Uterus (tissue), 4 donors: ENCODE measurements around the gene LPGAT1. TPM values are rescaled to one million over a fixed set of nuclear protein-coding genes. Genes with fewer than 3 reads are reported as not detected.
"Not testable (repeated sequence)": the region's sequence is repeated elsewhere in the genome, so short reads cannot be mapped to it uniquely, and the experiment has no call there.

Source experiments
- DNase-seq, 2 donors: peaks; one replicate each; pipeline ENCODE4 v3.0.0-alpha.2; 2019 to 2020
- H3K27ac ChIP-seq, 2 donors: fragments of 200-600 bp; sonication (generic); 1 replicate in 1 of 2; 2 replicates in 1 of 2; pipeline ENCODE4 v1.5.1; 2016 to 2018
- H3K27me3 ChIP-seq, 2 donors: fragments of 200-600 bp; sonication (generic); one replicate each; pipeline ENCODE4 v1.5.1; 2018 to 2019; ENCODE audit warnings: control low read depth in 1 of 2
- H3K36me3 ChIP-seq, 2 donors: fragments of 200-600 bp; sonication (generic); one replicate each; pipeline ENCODE4 v1.5.1; 2019; ENCODE audit warnings: control low read depth in 1 of 2
- H3K4me1 ChIP-seq, 2 donors: fragments of 200-600 bp; sonication (generic); one replicate each; pipeline ENCODE4 v1.5.1; 2018 to 2019; ENCODE audit warnings: control low read depth in 1 of 2
- H3K4me3 ChIP-seq, 2 donors: fragments of 200-600 bp; sonication (generic); 1 replicate in 1 of 2; 2 replicates in 1 of 2; pipeline ENCODE4 v1.5.1; 2018 to 2019; ENCODE audit warnings: mild to moderate bottlenecking in 1 of 2
- H3K9me3 ChIP-seq, 2 donors: fragments of 200-600 bp; sonication (generic); one replicate each; pipeline ENCODE4 v1.5.1; 2019; ENCODE audit warnings: control low read depth in 1 of 2
- CTCF ChIP-seq, 4 experiments: fragments of 200-600 bp in 2 of 4; fragments of 450-650 bp in 2 of 4; sonication (generic) in 2 of 4; IDR thresholded peaks; one replicate each; pipeline ENCODE4 v1.5.1; 2016 to 2019; ENCODE audit warnings: antibody characterized with exemption in 4 of 4, mild to moderate bottlenecking in 2 of 4, moderate library complexity in 1 of 4
- POLR2A ChIP-seq, 2 donors: fragments of 450-650 bp; IDR thresholded peaks; one replicate each; pipeline ENCODE4 v1.6.1; 2016; ENCODE audit warnings: antibody characterized with exemption in 2 of 2, mild to moderate bottlenecking in 1 of 2, moderate library complexity in 1 of 2
- intact Hi-C: fragments of 100-400 bp; cut with DNase I; formaldehyde crosslinking; loops from one replicate; pipeline ENCODE4 v1.15.1; 2023; ENCODE audit warnings: low total_unique reads
- total RNA-seq, 4 donors: library from RNA; depleted of rRNA in 3 of 4; stranded (reverse); fragments of >200 nt in 3 of 4; gene quantifications; one replicate each; pipeline versions ENCODE4 v1.1.0 to v1.2.4, GENCODE V29; 2014 to 2023
- donor health status: DM: yes; HTN: yes; CAD: no.

Gene LPGAT1
- total RNA-seq, 4 donors from 2014 or later: 12.9 to 50.3 (median 36.6) TPM

- no peaks in the 10 kb centered on the region for H3K36me3 ChIP-seq
- no peak overlapping the region for H3K4me3 ChIP-seq
- H3K4me1 ChIP-seq: no peaks in the 10 kb centered on the region
- intact Hi-C loops: no loop called here
- TF ChIP-seq CTCF (IDR thresholded peaks at IDR 0.05) (no peak), POLR2A (IDR thresholded peaks at IDR 0.05) (no peak)
- H3K9me3 ChIP-seq: no peaks in the 10 kb centered on the region
- H3K27me3 ChIP-seq: no peaks in the 10 kb centered on the region
- H3K27ac ChIP-seq: no peak overlapping the region
- DNase-seq: no peak
Measured at GRCh38 chr1:211874521-211875347, 44.2 kb upstream of the LPGAT1 start.

- H3K36me3 ChIP-seq, H3K4me1 ChIP-seq, H3K27ac ChIP-seq, H3K9me3 ChIP-seq, H3K27me3 ChIP-seq, DNase-seq, H3K4me3 ChIP-seq, intact Hi-C loops: not testable (repeated sequence)
Measured at GRCh38 chr1:211873731-211874130, 43.2 kb upstream of the LPGAT1 start.

- TF ChIP-seq POLR2A (IDR thresholded peaks at IDR 0.05) (no peak), CTCF (IDR thresholded peaks at IDR 0.05) (no peak)
- intact Hi-C loops: no loop called here
- no peaks in the 10 kb centered on the region for H3K4me1 ChIP-seq
Measured at GRCh38 chr1:211870156-211870555, 39.6 kb upstream of the LPGAT1 start.

GRCh38 chr1:211865180-211865579 is 34.6 kb upstream of the LPGAT1 start:
- intact Hi-C loops: no loop called here
- Histone ChIP-seq H3K27me3 (no peaks in the 10 kb centered on the region), H3K27ac (no peak overlapping the region), H3K9me3 (no peaks in the 10 kb centered on the region), H3K4me1 (no peaks in the 10 kb centered on the region), H3K4me3 (no peak overlapping the region), H3K36me3 (no peaks in the 10 kb centered on the region)
- no peak for DNase-seq
- TF ChIP-seq POLR2A (IDR thresholded peaks at IDR 0.05) (no peak), CTCF (IDR thresholded peaks at IDR 0.05) (no peak)

More at GRCh38 chr1:211870156-211870555, 39.6 kb upstream of the LPGAT1 start:
- Histone ChIP-seq H3K9me3 (no peaks in the 10 kb centered on the region), H3K36me3 (no peaks in the 10 kb centered on the region), H3K27me3 (no peaks in the 10 kb centered on the region), H3K27ac (no peak overlapping the region), H3K4me3 (no peak overlapping the region)
- no peak for DNase-seq

- Histone ChIP-seq H3K27me3 (no peaks in the 10 kb centered on the region), H3K4me1 (no peaks in the 10 kb centered on the region), H3K36me3 (no peaks in the 10 kb centered on the region), H3K27ac (no peak overlapping the region), H3K4me3 (no peak overlapping the region), H3K9me3 (no peaks in the 10 kb centered on the region)
- TF ChIP-seq CTCF (IDR thresholded peaks at IDR 0.05) (no peak), POLR2A (IDR thresholded peaks at IDR 0.05) (no peak)
- intact Hi-C loops: no loop called here
- DNase-seq: no peak
Measured at GRCh38 chr1:211859405-211859804, 28.8 kb upstream of the LPGAT1 start.
